GM23248 (cell line): Measurements from ENCODE around the gene NHERF1. TPM values are rescaled to one million over a fixed set of nuclear protein-coding genes. Genes with fewer than 3 reads are reported as not detected.

Source experiments
- DNase-seq: peaks from one replicate; pipeline ENCODE4 v3.0.0-alpha.2; 2015
- H2AFZ ChIP-seq: fragments of 200-600 bp; sonication (generic); 2 replicates; pipeline ENCODE4 v1.6.1; 2016; ENCODE audit warnings: antibody characterized with exemption
- H3F3A ChIP-seq: fragments of 200-600 bp; sonication (generic); 2 replicates; pipeline ENCODE4 v1.6.1; 2016; ENCODE audit warnings: mild to moderate bottlenecking, antibody characterized with exemption, mixed run types; ENCODE audit not compliant: insufficient read depth
- H3K27ac ChIP-seq: fragments of 200-600 bp; sonication (generic); 2 replicates; pipeline ENCODE4 v1.5.1; 2016; ENCODE audit warnings: mild to moderate bottlenecking
- H3K27me3 ChIP-seq: fragments of 200-600 bp; sonication (generic); replicated peaks from 2 replicates; pipeline ENCODE4 v1.6.1; 2016; ENCODE audit warnings: mild to moderate bottlenecking; ENCODE audit not compliant: insufficient read depth
- H3K36me3 ChIP-seq: fragments of 200-600 bp; sonication (generic); 2 replicates; pipeline ENCODE4 v1.6.1; 2016; ENCODE audit warnings: low read depth, mild to moderate bottlenecking
- H3K4me1 ChIP-seq: fragments of 200-600 bp; sonication (generic); 2 replicates; pipeline ENCODE4 v1.6.1; 2016; ENCODE audit warnings: mild to moderate bottlenecking; ENCODE audit not compliant: insufficient read depth
- H3K4me2 ChIP-seq: fragments of 200-600 bp; sonication (generic); one replicate; pipeline ENCODE4 v1.6.1; 2016; ENCODE audit warnings: mild to moderate bottlenecking; ENCODE audit not compliant: unreplicated experiment
- H3K4me3 ChIP-seq: fragments of 200-600 bp; sonication (generic); 2 replicates; pipeline ENCODE4 v1.5.1; 2016; ENCODE audit warnings: mild to moderate bottlenecking
- H3K79me2 ChIP-seq: fragments of 200-600 bp; sonication (generic); 2 replicates; pipeline ENCODE4 v1.6.1; 2016; ENCODE audit warnings: mild to moderate bottlenecking; ENCODE audit not compliant: insufficient read depth
- H3K9ac ChIP-seq: fragments of 200-600 bp; sonication (generic); 2 replicates; pipeline ENCODE4 v1.6.1; 2016; ENCODE audit warnings: mild to moderate bottlenecking
- H3K9me2 ChIP-seq: fragments of 200-600 bp; sonication (generic); 2 replicates; pipeline ENCODE4 v1.6.1; 2016; ENCODE audit warnings: mixed run types, mild to moderate bottlenecking, moderate library complexity; ENCODE audit not compliant: insufficient read depth
- H3K9me3 ChIP-seq: fragments of 200-600 bp; sonication (generic); one replicate; pipeline ENCODE4 v1.6.1; 2017; ENCODE audit warnings: low read depth
- H4K20me1 ChIP-seq: fragments of 200-600 bp; sonication (generic); 2 replicates; pipeline ENCODE4 v1.6.0; 2016; ENCODE audit not compliant: insufficient read depth
- EZH2 ChIP-seq: fragments of 200-600 bp; sonication (generic); IDR thresholded peaks from 2 replicates; pipeline ENCODE4 v1.6.1; 2018; ENCODE audit warnings: antibody characterized with exemption, mild to moderate bottlenecking; ENCODE audit not compliant: insufficient read depth, poor library complexity, severe bottlenecking
- EZH2phosphoT487 ChIP-seq: fragments of 200-600 bp; sonication (generic); IDR thresholded peaks from 2 replicates; pipeline ENCODE4 v1.6.1; 2018; ENCODE audit warnings: antibody characterized with exemption, moderate library complexity, mild to moderate bottlenecking, low read depth; ENCODE audit not compliant: insufficient read depth
- WGBS, 2 experiments: methylation state at CpG; one replicate each; pipeline ENCODE4 v1.1.6; 2015 to 2017; ENCODE audit warnings: low lambda C conversion rate in 2 of 2, low coverage in 1 of 2; ENCODE audit errors: missing lambda C conversion rate in 2 of 2; 5-methylcytosine and 5-hydroxymethylcytosine counted together
- in situ Hi-C: fragments of 300-500 bp; cut with MboI; formaldehyde crosslinking; loops from 2 replicates; pipeline ENCODE4 v1.15.0; 2020
- polyA plus RNA-seq: library from polyadenylated mRNA; unstranded; fragments of >200 nt; fragmentation: Nextera tagmentation; extraction: Ambion mirVana; gene quantifications from 2 replicates; pipeline ENCODE4 v1.2.1, GENCODE V29; 2016
- total RNA-seq: library from RNA; depleted of rRNA; stranded (reverse); fragments of >200 nt; shearing (Covaris generic); gene quantifications from 2 replicates; pipeline ENCODE4 v1.2.3, GENCODE V29; 2014

Gene NHERF1
- total and polyA plus RNA-seq, 2 experiments from 2014 or later, result 8.0 to 9.1 TPM

DNA sequence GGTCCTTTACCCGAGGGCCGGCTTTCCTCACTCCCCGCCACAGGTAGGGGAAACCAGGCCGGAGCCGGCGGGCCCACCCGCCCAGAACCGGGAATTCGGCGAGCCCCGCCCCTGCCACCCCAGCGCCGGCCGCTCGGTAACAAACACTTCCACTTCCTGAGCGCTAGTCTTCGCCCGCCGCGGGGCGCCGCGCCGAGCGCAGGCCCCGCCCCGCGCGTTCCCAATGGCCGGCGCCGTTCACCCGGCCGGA lies 224 bp upstream of the NHERF1 start:
- Histone ChIP-seq H3K79me2 (no peaks in the 10 kb centered on the region), H3K9me3 (no peaks in the 10 kb centered on the region), H3K4me1 (no peaks in the 10 kb centered on the region), H3K36me3 (no peaks in the 10 kb centered on the region), H3K9me2 (no peaks in the 10 kb centered on the region), H3K4me2 (peak overlapping the region; percentile 52), H3K27ac (no peak overlapping the region), H4K20me1 (no peaks in the 10 kb centered on the region), H3F3A (no peaks in the 10 kb centered on the region), H2AFZ (peak overlapping the region; percentile 85), H3K27me3 (no peaks in the 10 kb centered on the region), H3K9ac (peak overlapping the region; percentile 58), H3K4me3 (peak overlapping the region; percentile 76)
- TF ChIP-seq EZH2 (no peak), EZH2phosphoT487 (no peak)
- DNase-seq, result no peak
- in situ Hi-C loops, result loop anchor here (10.0 kb wide), 1 partner anchor 117 kb away; no protein-coding TSS in a partner anchor
- 2 to 3% methylated on average over 7 to 34 of the region's 34 CpGs for WGBS, 2 experiments

DNA sequence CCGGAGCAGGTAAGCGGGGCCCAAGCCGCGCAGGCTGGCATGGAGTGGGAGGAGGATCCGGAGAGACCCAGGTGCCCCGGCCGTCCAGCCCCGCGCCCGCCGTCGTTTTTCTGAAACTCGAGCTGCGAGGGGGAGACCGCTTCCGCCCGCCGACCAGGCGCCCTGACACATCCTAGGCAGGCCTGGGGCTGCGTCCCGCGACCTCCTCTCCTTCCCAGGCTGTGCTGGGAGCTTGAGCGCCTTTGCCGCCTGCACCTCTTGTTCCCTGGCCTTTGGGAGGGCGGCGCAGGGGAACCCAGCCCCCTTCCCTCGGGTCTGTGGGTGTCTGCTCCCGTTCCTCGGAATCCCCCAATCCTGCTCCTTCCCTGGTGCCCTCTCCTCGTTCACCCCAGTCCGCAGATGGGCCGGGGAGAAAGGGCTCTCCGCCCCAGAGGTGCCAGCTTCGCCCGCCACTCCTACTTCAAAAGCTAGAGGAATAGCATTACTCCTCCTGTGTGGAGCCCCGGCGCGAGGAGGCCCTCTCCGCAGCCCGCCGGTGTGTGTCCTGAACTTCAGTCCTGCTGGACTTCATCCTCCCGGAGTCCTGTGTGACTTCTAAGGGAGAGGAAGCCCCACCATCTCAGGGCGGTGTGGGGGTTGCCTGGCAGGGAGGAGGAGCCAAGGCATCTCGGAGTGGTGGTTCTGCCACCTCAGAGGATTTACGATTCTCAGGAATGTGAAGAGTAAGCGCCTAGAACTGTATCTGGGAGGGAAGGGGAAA lies 1.0 kb downstream of the NHERF1 start:
- H3K9ac ChIP-seq, result peak overlapping the region; percentile 41; the same call in 1 of the 2 replicates
- in situ Hi-C loops, result loop anchor here (10.0 kb wide), 1 partner anchor 115 kb away; no protein-coding TSS in a partner anchor

GRCh38 chr17:74750039-74750326 lies 1.6 kb downstream of the NHERF1 start:
- Histone ChIP-seq H3F3A (no peaks in the 10 kb centered on the region), H2AFZ (no peak overlapping the region), H3K27ac (no peak overlapping the region), H3K4me2 (no peak overlapping the region), H3K4me3 (no peak overlapping the region; the same call in 1 of the 2 replicates), H3K79me2 (no peaks in the 10 kb centered on the region), H4K20me1 (no peaks in the 10 kb centered on the region), H3K36me3 (no peaks in the 10 kb centered on the region), H3K9me2 (no peaks in the 10 kb centered on the region), H3K9ac (no peak overlapping the region), H3K4me1 (no peaks in the 10 kb centered on the region), H3K9me3 (no peaks in the 10 kb centered on the region), H3K27me3 (no peaks in the 10 kb centered on the region)
- no peak for TF ChIP-seq EZH2
- no peak for TF ChIP-seq EZH2phosphoT487
- DNase-seq, result no peak
- WGBS, 2 experiments, result 94 to 100% methylated on average over 6 of the region's 6 CpGs
- in situ Hi-C loops, result no loop called here

More for the DNA sequence above, 1.0 kb downstream of the NHERF1 start:
- Histone ChIP-seq H3K9me2 (no peaks in the 10 kb centered on the region), H3K4me1 (no peaks in the 10 kb centered on the region), H3K4me3 (peak overlapping the region; percentile 76), H3K79me2 (no peaks in the 10 kb centered on the region), H3K9me3 (no peaks in the 10 kb centered on the region), H3K27ac (no peak overlapping the region), H4K20me1 (no peaks in the 10 kb centered on the region), H3K36me3 (no peaks in the 10 kb centered on the region), H2AFZ (peak overlapping the region; percentile 85), H3F3A (no peaks in the 10 kb centered on the region), H3K27me3 (no peaks in the 10 kb centered on the region), H3K4me2 (peak overlapping the region; percentile 81)
- WGBS, 2 experiments, result 30 to 35% methylated on average over 31 to 46 of the region's 46 CpGs
- no peak for TF ChIP-seq EZH2
- TF ChIP-seq EZH2phosphoT487, result no peak
- DNase-seq, result peak; percentile 19

GRCh38 chr17:74750327-74751069 lies 2.1 kb downstream of the NHERF1 start:
- Histone ChIP-seq H2AFZ (no peak overlapping the region), H3K9ac (no peak overlapping the region), H3K36me3 (no peaks in the 10 kb centered on the region), H4K20me1 (no peaks in the 10 kb centered on the region), H3K9me2 (no peaks in the 10 kb centered on the region), H3K4me1 (no peaks in the 10 kb centered on the region), H3K79me2 (no peaks in the 10 kb centered on the region), H3K4me3 (no peak overlapping the region), H3K4me2 (no peak overlapping the region), H3K9me3 (no peaks in the 10 kb centered on the region), H3K27ac (no peak overlapping the region), H3F3A (no peaks in the 10 kb centered on the region), H3K27me3 (no peaks in the 10 kb centered on the region)
- in situ Hi-C loops, result no loop called here
- DNase-seq, result no peak
- WGBS, 2 experiments, result 89% methylated on average over 13 of the region's 13 CpGs
- TF ChIP-seq EZH2, result no peak
- no peak for TF ChIP-seq EZH2phosphoT487
